Hematopoietic multipotent progenitor cell treated with erythropoietin and hydrocortisone succinate and interleukin-3 and kit ligand, for 17 days (in vitro differentiated cells): ENCODE measurements around the gene GNB1.

ENCODE experiments used
- DNase-seq: peaks from one replicate; pipeline ENCODE4 v3.0.0-alpha.2; 2015; ENCODE audit warnings: low spot score

The GNB1 gene

DNA sequence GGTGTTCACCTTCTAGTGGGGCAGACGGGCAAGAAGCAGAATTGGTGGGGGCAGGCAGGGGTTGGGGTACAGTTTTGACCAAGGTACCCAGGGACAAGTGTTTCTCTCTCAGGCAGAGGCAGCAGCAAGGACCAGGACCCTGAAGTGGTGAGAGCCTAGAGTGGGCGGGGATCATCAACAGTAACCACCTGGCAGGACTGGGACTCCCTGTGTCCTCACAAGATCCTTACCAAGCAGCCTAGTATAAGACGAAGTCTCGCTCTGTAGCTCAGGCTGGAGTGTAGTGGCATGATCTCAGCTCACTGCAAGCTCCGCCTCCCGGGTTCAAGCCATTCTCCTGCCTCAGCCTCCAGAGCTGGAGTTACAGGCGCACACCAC lies 109.4 kb downstream of the GNB1 start:
- no peak for DNase-seq

DNA sequence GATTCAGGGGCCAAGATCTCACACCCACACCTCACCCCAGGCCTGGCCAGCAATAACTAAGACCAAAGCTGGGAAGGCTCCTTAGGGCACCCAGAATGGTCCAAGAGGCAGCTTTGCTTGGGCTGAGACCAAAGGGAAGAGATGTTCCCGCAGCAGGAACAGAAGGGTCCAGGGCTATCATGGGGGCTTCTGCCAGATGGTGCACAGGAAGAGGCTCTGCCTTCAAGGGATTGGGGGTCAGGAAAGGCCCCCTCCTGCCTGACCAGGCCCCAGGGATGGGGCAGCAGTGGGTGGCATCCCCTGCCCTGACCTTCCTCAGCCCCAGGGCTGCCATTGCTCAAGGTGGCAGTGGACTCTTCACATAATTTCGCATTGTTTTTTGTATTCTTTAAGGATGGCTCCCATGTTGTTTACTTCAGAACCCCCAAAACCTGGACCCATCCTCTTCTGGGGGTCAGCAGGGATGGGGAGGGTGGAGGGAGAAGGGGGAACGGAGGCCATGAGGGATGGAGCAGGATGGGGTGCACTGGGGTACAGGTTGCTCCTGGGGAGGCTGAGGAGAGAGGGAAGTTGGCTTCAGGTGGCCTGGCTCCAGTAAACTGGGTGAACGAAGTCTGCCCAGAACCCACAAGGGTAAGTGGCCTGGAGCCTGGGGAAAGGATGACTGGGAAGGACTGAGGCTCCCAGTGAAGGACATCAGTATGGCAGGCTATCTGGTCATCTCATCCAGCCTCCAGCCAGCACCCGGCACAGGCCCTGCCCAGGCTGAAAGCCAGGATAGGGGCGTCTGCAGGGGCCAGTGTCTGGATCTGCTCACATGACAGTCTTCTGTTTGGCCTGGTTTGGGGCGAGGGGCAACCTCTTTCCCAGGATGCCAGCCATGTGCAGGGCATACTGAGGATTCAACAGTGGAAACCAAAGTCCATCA lies 110.0 kb downstream of the GNB1 start:
- DNase-seq, result no peak

DNA sequence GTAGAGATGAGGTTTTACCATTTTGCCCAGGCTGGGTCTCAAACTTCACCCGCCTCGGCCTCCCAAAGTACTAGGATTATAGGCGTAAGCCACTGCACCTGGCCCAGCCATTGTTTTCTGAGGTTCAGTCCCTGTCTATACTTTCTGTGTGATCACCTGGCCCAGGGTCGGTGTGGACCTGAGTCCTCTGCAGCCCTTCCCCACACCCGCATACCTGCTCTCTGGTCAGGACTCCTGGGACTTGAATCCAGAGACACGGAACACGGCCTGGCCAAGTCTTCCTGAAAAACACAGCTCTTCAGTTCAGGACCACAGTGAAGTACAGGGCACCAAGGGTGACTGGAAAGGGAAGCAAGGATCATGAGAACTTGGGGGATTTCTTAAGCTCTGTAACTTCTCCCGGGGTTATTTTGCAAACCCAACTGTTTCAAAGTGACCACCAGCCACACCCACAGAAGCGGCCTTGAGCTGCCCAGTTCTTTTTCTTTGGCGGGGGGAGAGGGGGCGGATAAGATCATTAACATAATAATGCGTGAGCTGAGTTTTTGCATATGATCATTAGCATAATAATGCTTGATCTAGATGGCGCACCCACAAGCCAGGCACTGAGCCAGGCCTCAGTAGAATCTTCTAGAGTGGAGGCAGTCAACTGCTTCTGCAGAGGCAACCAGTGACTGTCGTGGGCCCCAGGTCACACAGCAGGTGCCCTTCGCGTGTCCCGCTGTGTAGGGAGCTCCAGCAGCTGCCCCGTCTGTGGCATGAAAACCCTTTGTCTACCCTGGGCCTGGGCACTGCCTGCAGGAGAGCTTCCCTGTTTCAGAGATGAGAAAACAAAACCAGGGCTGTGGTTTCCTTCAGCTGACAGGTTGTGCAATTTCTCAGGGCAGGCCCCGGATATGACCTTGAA lies 110.9 kb downstream of the GNB1 start:
- DNase-seq, result no peak

DNA sequence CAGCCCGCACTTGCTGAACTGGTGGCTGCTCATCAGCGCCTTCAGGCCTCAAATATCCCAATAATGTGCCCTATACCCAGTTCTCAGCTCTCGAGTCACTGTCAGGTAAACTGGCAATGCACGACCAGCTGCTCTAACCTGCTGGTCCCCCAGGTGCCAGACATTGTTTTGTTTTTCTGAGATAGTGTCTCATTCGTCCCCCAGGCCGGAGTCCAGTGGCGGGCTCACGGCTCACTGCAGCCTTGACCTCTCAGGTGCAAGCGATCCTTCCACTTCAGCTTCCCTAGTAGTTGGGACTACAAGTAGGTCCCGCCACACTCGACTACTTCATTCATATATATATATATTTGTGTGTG lies 111.6 kb downstream of the GNB1 start:
- DNase-seq, result no peak

DNA sequence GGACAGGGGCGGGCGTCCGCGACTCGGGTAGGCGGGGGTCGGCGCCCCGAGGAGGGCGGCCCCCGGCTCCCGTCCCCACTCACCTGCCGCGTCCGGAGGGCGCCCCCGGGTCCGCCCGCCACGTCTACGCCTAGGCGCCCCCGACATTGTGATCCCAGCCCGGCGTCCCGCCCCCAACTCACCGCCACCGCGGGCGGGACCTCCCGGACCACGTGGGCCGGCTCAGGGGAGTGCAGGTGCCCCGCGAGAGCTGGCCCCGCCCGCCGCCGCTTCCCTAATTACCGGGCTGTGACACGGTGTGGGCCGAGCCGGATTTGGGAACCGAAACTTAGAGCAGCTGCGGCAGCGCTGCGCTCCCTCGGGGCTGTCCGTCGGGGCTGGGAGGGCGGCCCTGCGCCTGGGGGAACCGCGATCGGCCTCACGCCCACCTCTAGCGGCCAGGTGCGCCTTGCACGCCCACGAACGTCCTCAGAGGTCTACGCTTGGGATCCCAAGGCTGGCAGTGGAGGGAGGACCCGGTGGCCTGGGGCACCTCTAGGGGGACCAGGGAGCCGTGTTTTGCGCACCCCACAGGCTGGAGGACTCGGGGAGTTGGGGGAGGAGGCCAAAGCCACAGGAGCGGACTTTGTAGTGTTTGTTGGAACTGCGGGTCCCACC lies 112.1 kb downstream of the GNB1 start:
- peak; percentile 46 for DNase-seq

DNA sequence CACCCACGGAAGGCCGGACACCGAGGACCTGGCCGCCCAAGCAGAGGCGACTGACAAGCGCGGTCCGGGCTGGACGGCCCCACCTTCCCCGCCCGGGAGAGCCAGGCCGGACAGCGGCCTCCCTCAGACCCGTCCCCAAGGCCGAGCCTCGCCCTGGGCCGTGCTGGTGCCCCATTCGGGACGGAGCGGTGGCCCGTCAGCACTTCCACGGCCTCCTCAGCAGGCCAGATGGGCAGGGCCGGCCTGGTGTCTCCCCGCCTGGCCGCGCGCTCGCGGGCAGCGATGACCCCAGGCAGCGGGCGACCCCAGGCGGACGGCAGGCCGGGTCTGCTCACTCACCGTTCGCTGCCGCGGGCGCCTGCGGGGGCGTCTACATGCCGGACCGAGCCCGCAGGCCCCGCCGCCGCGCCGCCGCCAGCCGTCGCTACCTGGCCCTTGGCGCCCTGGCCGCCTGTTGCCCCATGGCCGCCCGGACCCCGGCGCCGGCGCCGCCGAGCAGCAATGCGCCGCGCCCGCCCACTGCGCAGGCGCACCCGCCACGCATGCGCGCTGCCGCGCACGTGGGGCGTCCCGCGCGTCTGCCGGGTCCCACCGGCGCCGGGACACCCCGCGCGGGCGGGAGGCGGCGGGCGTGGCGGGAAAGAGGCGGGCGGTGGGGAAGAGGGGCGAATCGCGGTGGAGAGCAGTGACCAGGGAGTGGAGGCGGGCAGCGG lies 112.8 kb downstream of the GNB1 start, which contains the start of gene NADK:
Gene NADK, minus strand, starts transcription at position 521 of the 713 bp plus-strand sequence. CDS start 13,064 bp downstream, outside the sequence.
- DNase-seq, result peak; percentile 80

DNA sequence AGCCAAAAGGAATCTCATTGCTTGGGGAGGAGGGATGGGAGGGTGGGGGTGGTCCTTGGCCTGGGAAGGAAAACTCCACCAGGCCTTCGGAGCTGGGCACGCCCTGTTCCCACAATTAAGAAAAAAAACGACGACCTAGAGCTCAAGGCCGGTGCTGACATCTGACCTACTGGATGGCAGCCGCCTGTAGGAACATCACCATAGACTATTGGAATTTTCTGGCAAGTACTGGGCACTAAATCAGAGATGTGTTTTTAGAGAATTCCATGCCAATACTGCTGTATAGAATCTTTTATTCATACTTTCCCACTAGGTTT lies 113.3 kb downstream of the GNB1 start:
- DNase-seq, result peak; percentile 20

DNA sequence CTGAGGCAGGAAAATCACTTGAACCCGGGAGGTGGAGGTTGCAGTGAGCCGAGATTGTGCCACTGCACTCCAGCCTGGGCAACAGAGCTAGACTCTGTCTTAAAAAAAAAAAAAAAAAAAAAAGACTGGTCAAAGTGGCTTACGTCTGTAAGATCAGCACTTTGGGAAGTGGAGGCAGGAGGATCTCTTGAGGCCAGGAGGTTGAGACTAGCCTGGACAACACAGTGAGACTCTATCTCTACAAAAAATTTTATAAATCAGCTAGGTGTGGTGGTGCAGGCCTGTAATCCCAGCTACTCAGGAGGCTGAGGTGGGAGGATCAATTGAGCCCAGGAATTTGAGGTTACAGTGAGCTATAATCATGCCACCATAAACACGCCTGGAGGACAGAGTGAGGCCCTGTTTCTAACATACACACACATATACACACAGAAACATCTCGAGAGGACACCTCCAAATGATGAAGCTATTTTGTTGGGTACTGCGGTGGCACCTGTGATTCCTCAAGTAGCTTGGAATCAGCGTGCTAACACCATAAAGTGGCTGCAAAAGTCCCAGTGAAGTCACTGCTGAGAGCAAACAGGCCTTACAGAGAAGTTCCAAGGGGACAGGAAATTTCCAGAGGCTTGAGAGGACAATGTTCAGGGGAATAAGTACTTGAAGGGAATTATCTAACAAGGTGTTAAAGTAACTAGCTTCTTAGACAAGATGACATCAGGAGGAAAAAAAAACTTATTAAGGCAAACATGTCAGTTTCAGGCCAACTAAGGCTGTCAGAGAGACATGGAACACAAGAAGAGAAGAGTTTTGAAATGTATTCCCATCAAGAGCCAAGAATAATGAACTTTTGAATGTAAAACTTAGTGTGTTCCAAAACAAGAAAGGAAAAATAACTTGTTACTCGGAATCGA lies 114.0 kb downstream of the GNB1 start:
- peak; percentile 28 for DNase-seq

DNA sequence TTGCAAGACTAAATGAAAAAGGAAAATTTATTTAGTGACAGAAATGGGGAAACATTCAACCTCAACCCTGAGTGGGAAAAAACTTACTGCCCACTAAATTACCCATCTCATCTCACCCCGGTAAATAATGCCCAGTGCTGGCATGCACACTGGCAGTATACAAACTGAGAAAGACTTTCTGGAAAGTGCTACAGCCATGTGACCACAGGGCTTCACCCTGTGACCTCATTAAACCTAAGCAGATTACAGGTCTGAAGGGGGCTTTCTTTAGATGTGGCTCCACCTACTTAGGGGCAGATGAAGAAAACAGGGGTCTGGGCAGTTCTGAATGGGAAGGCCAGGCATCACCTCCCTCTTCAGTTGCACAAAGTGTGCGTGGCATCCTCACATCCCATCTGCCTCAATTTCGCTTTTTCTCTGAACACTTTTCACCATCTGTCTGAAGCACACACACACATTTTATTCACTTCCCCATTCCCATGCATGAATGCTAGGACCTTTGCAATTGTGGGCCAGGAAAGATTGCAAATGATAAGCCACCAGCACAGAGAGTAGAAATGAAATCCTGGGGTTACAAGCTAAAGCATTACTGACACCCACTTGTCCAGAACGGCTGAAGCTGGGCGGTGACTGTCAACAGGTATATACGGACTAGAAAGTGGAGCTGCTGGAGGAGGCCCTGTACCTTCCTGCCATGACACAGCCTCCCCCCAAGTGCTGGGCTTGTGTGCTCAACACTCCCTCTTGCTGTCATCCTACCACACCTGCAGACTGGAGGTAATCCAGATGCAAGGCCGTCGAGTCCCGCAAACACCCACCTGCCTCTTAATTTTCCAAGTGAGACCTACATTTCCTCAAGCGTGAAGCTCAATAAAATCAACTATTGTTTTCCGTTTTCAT lies 115.3 kb downstream of the GNB1 start:
- DNase-seq, result no peak

DNA sequence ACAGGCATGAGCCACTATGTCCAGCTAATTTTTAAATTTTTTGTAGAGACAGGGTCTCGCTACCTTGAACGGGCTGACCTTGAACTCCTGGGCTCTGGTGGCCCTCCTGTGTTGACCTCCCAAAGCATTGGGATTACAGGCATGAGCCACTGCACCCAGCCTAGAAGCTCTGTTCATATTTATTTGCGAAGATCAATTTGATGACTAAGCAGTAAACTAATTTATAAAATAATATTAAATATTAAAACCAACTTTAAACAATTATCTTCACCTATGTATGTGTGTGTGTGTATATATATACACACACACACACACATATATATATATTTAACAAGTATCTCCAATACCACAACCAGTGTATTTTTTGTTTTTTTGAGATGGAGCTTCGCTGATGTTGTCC lies 117.0 kb downstream of the GNB1 start:
- DNase-seq, result no peak

DNA sequence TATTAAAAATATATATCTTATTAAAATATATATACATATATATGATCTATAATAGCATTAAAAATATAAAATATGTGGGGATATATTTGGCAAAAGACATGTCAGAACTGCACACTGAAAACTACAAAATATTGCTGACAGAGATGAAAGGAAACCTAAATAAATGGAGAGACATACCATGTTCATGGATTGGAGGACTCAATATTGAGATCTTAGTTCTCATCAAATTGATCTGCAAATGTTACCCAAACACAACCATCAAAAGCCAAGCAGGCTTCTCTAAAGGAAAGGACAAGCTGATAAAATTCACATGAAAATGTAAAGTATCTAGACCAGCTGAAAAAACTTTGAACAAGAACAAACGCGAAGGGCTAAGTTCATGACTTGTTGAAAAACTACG lies 119.8 kb downstream of the GNB1 start:
- no peak for DNase-seq

DNA sequence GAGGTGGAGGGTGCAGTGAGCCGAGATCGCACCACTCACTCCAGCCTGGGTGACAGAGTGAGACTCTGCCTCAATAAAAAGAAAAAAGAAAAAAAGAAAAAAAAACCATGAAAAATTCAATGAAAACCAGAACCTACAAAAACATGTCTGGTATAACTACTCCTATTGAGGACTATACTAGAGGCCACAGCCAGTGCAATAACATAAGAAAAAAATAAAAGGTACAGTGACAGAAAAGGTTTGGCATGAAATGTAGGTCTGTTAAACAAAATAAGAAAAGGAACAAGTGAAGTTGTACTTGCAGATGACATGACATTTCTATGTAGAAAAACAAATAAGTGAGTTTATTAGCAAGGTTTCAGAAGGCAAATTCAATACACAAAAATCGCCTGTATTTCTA lies 120.8 kb downstream of the GNB1 start:
- DNase-seq, result no peak

DNA sequence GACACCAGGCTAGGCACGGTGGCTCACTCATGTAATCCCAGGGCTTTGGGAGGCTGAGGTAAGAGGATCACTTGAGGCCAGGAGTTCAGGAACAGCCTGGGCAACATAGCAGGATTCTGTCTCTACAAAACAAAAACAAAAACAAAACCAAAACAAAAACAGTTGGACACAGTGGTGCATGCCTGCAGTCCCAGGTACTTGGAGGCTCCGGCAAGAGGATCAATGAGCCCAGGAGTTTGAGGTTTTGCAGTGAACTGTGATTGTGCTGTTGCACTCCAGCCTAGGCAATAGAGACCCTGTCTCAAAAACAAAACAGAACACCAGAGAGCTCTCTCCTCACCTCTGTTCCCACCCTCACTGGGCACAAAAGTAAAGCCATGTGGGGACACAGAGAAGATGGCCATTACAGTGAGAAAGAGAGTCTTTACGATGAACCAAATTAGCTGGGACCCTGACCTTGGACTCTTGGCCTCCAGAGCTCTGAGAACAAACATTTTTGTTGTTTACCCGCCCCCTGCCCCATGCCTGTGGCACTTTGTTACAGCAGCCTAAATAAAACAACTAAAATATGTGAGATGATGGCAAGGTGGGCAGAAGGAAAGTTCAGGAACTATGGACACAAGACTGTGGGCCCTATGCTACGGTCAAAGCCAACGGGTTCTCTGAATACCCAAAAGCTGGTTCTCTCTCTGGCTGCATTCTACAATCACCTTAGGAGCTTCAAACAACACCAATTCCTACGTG lies 122.5 kb downstream of the GNB1 start:
- no peak for DNase-seq

DNA sequence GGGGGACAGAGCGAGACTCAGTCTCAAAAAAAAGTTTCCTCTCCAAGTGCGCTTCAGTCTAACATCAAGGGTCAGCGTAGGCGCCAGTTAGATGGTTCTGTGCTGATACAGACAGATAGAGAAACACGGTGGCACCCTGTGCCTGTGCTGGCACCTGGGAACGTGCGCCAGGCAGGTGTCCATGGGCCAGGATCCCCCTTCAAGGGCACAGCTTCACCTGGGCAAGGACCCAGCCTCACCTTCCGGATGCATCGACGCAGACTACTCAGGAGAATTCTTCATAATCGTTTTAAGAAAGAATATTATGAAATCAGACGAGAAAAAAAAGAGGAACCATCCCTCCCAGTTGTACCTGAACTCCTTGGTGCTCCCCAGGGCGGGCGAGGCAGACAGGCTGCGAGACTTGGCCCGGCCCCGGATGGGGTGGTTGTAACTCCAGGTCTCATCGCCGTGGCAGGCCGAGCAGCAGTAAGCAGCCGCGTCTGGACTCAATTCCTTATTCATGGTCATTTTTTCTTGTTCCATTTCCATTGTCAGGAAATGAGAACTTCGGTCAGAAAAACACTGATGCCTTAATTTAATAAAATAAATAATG lies 125.9 kb downstream of the GNB1 start:
- no peak for DNase-seq

DNA sequence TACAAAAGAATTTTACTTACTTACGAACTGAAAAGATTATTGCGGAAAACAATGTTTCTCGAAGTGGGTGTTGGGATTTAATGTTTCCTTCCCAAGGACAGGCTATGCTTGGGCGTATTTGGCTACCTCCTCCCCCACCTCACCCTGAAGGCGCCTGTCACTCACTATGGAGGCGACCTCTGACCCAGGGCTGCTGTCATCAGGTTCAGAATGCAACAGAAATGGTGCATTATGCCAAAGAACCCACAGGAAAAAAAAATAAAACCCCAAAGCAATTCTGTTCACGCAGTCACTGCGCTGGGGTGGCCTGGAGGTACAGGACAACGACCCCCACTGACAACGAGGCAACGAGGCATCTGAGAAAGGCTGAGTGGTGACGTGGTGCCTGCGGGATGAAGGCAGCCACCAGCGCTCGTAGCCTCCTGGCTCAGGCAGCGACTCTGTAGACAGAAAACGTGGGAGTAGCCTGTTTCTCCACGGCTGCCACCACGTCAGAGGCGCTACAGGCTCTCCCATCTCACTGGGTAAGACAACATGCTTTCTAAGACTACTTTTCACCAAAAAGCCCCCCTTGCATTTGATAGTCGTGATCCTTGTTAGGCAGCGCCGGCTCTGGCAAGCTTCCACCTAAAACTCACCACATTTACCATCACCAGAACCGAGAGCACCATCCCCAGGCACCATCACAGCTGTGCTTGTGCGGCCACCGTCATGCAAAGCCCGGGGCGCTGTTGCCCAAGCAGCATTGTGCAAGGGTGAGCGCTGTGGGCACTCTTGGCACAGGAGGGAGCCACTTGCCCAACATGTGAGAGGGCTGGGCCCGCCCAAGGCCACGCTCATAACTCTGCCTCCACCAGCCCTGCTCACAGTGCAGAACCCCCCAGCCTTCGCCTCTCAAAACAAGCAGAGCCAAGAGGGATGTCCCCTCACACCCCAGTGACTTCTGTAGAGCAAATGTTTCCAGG lies 126.9 kb downstream of the GNB1 start:
- DNase-seq, result no peak

DNA sequence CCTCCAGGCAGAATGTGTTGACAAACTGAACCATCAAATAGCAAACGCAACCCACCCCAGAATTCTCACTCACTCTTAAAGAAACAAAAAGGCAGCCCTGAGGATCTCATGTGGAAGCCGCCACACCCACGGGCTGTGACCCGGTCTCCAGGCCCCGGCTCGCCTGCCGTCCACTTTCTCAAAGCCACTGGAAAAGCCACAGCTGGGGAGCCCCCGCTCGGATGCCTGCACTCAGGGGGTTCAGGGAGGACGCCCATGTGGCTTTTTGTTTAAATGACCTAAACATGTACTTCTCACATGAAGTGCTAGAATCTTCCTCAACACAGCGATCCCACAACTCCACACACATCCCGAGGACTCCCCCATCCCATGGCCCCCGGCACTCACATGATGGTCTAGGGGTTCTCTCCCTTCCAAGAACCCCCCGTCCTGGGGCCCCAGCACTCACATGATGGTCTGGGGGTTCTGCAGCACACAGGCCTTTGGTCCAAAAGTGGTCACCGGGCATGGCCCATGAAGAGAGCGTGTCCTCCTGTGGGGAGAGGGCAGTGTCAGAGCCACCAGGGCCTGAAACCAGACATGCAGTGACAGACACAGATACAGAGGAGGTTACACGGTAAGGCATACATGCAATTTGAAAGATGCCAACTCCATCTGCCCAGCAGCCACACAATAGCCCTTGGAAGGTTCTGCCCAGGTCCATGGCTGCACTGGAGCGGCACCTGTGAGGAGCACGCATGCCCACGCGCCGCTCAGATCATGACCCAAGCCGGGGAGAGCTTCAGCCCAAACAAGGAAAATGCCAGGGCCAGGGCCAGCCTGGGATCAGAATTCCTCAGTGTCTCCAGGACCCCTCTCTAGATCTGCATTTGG lies 129.1 kb downstream of the GNB1 start:
- no peak for DNase-seq

DNA sequence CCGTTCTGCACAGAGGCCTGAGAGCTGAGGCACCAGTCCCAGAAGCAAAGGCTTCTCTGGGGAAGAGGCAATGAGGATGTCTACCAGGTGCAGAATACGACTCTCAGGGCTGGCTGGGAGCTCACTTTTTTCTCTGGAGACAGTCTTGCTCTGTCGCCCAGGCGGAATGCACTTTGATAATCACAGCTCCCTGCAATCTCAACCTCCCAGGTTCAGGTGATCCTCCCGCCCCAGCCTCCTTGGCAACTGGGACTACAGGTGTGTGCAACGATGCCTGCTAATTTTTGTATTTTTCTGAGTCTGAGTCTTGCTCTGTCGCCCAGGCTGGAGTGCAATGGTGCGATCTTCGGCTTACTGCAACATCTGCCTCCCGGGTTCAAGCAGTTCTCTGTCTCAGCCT lies 130.2 kb downstream of the GNB1 start:
- DNase-seq, result no peak
